Testis (tissue), 2 donors: ENCODE results near the gene MXRA8.

Experiments used
- CTCF ChIP-seq, 3 experiments: fragments of 450-650 bp in 2 of 3; fragments of 200-600 bp in 1 of 3; sonication (generic) in 1 of 3; IDR thresholded peaks; one replicate each; pipeline ENCODE4 v1.5.1; 2016 to 2019; ENCODE audit warnings: antibody characterized with exemption in 3 of 3, mild to moderate bottlenecking in 2 of 3, moderate library complexity in 1 of 3
- POLR2A ChIP-seq: fragments of 450-650 bp; IDR thresholded peaks from one replicate; pipeline ENCODE4 v1.6.1; 2017; ENCODE audit warnings: antibody characterized with exemption, mild to moderate bottlenecking, moderate library complexity

GRCh38 chr1:1347663-1348419 lies 10.5 kb downstream of the MXRA8 start:
- TF ChIP-seq CTCF (IDR thresholded peaks at IDR 0.05) (no peak), POLR2A (no peak)
